GM21576 (cell line): ENCODE measurements around the gene NRXN3.

Source experiments
- ATAC-seq: cut with Tn5 transposase; IDR thresholded peaks from one replicate; pipeline ENCODE4 v1.9.1; 2021; ENCODE audit warnings: mild to moderate bottlenecking, moderate library complexity; ENCODE audit not compliant: unreplicated experiment

The NRXN3 gene

DNA sequence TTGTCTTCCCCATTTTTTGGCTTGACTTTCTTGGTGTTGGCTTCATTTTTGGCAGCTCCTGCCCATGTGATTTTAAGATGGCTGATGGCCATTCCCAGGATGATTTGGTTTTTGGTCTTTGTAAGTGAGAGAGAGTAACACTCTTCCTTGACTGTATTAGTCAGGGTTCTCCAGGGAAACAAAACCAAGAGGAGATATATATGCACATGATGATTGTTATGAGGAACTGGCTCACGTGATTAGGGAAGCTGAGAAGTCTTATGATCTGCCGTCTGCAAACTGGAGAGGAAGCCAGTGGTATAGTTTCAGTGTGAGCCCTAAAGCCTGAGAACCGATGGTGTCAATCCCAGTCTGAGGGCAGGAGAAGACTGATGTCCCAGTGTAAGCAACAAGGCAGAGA is 146.6 kb downstream of the NRXN3 start:
- no peak for ATAC-seq

DNA sequence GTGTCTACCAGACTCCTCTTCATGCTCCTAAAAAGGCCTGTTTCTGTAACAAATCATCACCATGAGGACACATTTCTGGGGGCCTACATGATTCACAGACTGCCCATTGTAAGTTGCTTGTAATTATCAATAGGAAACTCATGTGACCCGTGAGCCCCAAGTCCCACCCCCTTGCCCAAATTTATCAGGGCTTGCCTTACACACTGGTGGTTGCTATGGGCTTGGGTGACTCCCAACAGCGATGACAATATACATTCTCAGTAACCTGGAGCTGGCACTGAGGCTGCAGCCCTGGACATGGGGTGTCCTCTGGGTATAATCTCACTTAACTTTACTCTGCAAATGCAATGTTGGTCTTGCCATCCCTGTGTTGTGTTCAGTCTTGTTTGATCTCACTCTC is 149.2 kb downstream of the NRXN3 start:
- no peak for ATAC-seq

DNA sequence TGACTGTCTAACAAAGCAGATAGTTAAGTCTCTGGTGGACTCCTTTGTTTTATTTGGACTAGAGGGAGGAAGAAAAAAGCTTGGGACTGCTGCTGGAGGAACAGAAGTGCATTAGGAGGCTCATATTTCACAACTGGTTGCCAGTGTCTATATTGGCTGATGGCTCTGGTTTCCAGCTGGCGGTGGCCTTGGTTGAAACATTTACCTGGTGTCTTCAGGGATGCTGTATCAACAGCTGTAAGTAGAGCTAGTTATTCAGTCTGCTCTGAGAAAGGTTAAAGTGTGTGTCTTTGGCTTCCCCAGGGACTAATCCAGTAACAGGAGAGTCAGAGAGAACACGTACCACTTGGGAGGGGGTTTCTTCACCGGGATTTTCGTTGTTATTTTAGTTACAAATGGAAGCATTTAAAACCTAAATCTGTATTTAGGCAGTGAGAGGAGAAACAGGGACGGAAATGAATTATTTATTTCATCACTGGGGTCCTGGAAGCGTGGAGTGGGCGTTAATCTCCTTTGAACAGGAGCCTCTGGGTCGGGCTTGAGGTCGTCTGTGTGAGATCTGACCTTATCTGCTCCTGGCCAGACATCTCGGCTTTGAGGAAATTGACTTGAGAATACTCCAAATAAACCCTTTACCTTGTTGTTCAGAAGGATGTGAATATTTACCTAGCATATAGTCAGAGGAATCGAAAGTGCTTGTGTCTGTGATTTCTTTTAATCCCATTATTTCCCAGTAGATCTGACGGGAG is 149.9 kb downstream of the NRXN3 start:
- no peak for ATAC-seq

DNA sequence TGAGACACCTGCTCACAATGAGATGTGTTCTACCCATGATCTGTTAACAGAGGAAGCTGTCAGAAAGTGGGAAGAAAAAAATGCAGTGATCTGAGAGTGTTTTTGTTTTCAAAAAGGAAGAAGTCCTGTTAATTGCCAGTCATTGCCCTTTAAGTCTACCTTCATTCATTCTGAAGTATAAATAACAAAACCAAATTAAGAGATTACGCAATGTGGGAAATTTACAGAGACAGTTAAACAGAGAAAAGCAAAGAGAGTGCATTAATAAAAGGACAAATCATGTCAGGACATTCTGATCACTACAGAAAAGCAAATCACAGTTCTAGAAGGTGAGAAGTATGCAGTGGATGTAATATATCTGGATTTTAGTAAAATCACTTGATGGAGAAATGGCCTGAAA is 154.2 kb downstream of the NRXN3 start:
- no peak for ATAC-seq

DNA sequence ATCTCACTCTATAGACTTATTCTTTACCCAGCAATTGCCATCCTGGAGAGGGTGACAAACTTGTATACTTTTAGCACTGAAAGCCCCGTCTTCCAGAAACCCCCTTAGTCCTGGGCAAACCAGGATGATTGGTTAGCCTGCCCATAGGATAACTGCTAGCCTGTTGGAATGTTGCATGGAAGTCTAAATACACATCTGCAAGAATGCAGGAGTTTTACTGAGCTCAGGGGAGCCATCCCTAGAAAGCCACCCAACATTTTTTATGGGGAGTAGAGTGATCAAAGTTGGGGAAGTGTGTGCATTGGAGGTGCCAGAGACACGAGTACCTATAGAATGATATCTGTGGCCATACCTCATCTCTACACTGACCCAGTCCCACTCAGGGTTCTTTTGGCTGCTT is 155.7 kb downstream of the NRXN3 start:
- ATAC-seq = no peak

DNA sequence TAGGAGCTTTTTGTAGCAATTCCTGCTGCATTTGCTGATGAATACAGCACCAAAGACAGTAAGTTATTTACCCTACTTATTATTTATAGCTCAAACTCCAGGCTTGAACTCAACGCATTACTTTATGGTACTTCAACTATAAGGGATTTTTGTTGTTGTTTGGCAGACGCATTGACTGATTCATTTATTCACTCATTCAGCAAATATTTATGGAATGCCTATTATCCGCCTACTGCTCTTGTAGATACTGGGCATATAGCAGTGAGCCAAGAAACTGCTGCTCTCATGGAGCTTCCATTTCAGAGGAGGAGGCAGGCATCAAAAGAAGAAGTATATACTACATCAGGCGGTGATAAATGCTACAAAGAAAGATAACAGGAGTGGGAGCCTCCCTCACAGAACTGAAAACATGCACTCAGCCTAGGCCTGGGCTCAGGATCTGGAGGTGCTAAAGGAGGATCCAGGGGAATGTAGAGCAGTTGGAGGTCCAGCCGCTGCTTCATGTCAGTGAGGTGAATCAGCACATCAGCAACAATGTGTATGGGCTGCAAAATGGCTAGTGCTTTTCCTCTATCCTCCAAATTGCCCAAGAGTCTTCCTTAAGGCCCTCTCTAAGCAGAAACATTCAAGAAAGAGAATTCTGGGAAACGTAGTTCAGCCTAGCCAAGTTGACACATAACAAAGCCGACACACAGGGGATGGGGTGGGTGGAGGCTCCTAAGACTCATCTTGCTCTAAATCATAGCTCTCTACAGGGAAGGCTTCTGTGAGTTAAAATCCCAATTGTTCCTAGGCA is 157.5 kb downstream of the NRXN3 start:
- ATAC-seq = no peak

DNA sequence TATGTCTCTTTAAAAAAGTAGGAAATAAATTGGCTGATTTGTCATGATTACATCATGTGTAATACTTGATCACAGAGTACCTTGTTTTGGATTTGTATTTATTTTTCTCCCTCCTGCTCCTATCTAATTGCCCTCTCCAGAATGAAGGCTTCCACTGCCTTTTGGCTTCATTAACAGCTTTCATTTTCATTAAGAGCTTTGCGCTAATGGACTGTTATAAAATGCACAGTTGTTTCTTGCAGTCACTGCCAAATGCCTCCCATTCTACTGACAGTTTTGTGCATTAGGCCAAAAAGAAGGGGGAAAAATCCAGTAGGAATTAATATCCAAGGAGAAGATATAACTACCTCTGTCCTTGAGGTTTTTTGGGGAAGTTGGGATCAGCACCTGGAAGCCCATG is 159.2 kb downstream of the NRXN3 start:
- no peak for ATAC-seq

DNA sequence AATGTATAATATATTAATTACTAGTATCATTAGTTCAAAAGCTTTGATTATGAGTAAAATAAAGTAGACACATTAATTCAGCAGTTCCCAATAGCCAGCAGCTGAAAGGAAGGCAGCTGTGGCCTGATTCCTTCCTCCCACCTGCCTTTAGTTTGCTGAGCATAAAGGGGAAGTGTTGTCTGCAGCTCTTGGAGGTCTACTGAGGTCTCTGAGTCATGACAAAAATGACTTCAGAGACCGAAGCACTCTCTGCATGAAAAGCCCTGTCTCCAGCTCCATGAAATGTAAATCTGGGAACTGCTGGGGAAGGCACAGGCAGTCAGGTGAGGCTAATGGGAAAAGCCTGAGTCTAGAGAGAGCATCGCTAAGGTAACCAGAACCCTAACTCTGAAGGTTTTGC is 165.4 kb downstream of the NRXN3 start:
- no peak for ATAC-seq

DNA sequence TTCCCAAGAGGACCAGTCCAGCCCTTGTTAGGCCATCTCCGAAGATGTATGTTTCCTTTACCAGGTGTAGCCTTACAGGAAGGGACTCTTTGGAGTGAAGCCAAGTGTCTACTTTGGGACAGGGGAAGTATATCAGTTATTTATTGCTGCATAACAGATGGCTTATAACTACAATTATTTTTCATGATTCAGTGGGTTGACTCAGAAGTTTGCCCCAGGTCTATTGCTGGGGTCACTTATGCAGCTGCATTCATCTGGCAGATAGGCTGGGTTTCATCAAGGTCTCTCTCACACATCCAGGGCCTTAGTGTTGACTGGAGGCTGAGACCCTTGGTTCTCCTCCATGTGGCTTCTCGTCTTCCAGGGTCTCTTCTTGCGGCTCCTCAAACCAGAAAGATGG is 170.1 kb downstream of the NRXN3 start:
- no peak for ATAC-seq

DNA sequence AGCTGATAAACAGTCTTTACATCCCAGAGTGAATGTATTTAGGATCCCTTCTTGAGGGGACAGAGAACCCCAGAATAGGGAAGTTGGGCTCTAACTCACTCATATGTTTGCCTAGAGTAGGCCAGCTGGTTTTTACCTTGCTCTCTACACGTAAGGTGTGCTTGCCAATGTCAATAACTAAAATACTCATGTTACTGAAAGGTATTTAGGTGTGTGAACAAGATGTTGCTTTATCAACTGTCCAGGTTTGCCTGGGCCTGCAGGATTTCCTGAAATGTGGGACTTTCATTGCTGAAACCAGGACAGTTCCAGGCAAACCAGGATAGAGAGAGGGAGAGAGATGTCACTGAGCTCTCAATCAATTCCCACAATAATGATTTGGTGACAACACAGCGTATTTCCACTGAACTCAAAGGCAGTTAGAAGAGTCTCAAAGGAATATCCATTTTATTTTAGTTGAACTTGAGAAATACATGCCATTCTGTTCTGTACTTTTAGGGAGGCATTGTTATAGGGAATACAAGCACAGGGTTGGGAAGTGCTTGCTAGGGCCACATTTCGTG is 171.7 kb downstream of the NRXN3 start:
- no peak for ATAC-seq

DNA sequence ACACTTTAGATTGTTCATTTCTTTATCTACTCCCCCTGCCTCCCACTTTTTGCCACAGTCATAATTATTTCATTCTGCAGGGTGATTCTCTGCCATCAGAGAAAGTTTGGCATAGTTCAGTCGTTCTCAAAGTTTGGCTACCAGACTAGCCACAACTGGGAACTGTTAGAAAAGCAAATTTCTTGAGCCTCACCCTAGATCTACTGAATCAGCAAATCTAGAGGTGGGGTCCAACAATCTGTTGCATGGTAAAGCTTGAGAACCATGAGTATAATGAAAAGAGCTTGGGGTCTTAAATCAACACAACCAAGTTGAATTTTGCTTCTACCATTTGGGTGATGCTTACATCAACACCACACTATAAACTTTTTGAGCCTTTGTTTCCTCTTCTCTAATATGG is 172.7 kb downstream of the NRXN3 start:
- no peak for ATAC-seq

DNA sequence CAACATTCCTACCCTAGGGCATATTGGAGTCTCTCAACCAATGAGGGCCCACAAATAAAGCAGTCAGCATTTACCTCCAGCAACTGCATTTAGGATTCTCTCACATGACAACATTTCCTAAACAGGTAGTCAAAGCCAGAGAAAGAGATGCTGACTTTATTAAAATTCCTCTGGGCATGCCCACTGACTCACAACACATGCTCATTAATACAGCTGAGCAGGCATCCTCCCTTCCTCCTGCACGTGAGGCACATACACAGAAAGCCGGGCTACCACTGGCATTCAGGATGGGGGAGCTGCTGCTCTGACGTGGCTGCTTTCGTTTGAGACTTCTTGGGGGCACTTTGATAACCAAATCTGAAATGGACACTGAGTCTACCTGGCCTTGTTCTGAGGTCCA is 174.1 kb downstream of the NRXN3 start:
- ATAC-seq = no peak

DNA sequence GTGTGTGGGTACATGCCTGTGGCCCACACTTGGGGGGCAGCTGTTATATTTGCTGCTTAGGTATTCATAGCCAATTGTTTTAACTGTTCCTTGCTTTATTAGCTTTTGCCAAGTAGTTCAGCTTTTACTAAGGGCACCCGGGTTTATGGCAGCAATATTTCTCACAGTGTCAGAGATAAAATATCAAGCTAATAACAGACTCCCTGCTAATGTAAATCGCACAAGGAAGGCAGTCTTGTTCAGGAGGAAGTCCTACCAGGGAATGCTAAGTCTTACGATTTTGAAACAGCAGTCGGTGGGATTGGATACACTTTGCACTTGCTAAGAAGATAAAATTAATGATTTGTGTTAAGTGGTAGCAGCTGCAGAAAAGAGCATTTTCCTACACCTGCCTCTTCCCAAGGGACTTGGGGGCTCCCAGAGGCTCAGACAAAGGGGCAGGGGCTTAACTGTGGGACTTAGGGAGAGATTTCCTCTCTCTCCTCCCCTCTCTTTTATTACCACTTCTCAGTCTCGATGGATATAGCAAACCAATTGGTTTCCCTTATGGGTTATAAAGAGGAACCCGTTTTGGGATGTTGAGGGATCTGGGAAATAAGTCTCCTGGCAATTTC is 175.1 kb downstream of the NRXN3 start:
- ATAC-seq = no peak

DNA sequence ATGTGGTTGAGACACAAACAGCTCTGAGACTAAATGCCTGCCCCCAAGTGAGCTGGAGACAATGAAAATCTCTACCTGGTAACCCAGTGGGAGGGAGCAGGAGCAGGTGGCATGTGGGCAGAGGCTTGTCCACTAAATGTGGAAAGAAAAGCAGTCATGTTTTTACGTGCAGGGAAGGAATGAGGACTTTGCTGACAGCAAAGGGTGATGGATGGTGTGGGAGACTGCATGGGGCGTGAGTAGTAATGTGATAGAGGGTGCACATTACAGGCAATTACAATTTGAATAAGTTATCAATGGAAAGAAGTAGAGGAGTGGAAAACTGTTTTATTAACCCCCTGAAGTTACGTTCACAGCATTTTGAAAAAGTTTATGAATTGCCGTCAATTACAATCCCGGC is 176.6 kb downstream of the NRXN3 start:
- no peak for ATAC-seq

DNA sequence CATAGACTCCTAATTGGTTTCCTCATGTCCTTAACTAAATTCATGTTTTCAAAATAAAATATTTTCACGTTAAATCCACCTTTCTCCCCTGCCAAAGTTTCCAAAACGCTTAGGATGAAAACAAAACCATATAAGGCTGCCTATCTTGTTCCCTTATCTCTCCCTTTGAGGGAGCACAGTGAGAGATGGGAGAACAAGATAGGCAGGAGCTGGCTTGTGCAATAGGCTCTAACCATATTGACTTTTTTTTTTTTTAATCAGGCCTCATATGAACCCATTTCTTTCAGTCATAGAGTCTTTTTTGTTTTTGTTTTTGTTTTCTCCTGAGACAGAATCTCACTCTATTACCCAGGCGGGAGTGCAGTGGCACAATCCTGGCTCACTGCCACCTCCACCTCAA is 184.9 kb downstream of the NRXN3 start:
- no peak for ATAC-seq

DNA sequence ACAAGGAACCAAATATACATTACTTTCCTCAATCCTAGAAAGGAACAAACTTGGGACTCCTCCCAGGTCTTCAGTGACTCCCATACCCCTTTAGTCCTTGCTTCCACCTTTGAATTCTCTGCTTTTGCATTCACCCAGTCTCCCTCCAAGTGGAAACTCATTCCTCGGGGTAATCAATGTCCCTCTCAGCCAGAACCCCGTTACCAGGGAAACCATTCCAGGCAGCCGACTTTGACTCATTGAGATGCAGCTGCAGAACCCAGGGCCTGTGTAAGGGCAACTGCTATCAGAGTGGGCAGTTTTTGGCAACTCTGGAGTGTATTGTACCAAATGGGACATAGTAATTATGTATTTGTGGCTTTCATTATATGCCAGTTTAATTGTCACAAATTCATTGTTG is 186.2 kb downstream of the NRXN3 start:
- ATAC-seq = no peak

DNA sequence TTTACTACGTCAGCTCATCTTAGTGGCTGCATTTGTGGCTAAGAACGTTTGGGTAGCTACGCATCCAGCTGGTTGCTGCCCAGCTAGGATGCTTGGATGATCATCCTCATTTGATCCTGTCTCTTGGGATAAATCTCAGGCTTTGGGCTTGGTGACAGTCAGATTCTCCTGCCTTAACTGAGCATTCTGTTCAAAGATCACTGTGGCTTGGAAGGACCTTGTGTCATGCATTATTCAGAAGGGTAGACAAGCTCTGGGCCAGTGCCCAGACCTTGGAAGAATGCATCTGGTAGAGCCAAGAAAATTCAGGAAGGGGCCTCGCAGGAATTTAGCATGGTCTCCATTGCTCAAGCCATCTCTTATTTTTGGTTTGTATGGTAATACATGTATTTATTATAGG is 188.4 kb downstream of the NRXN3 start:
- ATAC-seq = no peak

DNA sequence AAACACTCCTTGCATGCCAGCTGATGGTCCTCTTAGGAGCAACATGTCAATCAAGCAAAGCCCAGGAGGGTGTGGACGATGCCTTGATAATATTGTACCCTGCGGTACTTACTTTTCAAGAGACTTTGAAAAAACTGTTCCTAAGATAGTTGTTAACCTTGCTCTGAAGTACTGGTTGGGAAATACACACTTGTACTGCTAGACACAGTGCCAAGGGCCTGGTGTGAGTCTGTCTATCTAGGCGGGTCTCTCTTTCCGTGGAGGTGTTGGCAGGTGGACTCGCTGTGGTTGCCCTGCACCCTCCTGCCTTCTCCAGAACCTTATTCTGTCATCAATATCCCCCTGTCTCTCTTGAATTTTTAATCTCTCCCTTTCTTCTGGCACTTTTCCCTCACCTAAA is 189.4 kb downstream of the NRXN3 start:
- ATAC-seq = no peak

DNA sequence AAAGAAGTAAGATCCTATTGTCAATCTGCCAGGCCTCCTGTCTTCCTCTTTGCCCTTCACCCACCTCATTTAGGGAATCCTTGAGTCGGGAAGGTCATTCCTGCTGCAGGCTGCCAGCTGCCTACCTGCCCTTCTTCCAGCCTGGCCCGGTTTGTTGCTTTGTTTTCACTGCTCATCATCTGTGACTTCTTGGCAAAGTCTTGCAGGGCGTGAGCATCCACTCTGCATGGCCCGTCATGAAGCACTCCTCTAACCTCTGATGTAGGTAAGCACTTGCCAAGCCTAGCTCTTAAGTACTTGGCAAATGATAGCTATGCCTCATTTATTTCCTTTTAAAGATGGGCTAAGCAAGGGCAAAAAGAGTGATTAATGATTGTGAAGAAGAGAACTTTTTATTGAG is 192.8 kb downstream of the NRXN3 start:
- no peak for ATAC-seq

DNA sequence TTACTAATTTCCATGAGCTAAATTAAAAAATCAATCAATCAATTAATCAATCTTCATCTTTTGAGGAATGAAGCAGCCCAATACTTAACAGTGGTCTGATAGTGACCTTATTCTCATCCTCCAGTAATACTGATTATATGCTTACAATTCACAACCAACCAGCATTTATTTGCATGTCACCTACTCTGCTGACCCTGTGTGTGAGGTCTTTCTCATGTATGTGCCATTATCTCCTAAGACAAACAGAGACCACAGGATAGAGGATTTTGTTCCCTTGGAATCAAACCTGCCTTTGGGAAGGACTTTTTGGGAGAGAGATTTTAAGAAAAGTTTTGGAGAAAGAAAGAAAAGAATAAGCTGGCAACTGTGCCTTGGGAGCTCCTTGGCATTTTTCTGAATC is 197.2 kb downstream of the NRXN3 start:
- ATAC-seq = no peak

DNA sequence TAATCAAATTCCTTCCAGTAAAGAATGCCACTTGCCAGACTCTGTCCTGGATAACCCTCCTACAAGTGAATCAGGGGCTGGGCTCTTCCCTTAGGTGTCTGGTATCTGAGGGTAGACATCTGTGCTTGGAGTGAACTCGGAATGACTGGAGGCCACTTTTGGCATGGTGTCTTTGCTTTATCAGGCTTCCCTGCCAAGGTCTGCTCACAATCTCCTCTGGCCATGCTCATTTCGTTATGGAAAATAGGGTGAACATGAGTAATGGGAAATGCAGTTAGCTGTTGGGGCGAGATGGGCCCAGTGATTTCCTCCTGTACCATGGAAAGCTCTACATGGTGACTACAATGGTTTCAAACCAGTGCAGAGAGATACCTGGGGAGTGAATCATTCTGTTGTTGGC is 212.9 kb downstream of the NRXN3 start:
- no peak for ATAC-seq

DNA sequence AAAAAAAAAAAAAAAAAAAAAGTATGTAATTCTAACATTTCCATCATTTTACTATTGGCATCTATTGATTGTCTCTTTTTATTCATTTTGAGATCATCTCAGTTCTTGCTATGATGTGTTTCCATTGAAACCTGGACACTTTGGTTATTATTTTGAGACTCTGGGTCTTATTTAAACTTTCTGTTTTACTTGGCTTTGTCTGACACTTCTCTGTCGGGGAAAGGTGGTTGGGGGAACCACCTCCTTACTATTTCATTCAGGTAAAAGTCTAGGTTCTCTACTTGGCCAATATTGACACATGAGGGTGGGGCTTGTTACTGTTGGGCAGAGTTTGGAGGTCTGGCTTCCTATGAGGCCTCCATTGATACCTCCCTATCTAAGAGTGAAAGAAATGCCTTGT is 228.0 kb downstream of the NRXN3 start:
- ATAC-seq = no peak
